Measurements from ENCODE around the gene ARHGEF28. TPM values are rescaled to one million over a fixed set of nuclear protein-coding genes. Genes with fewer than 3 reads are reported as not detected.
A peak's percentile ranks its signal among the peaks of the same experiment; 100 is the strongest.

ARHGEF28 gene
- total and polyA plus RNA-seq, 2 donors (not counting 1 experiment from before 2014, with no cell fraction given) = 2.3 to 34.3 TPM

GRCh38 chr5:73739650-73740049 lies 113.7 kb downstream of the ARHGEF28 start:
- Histone ChIP-seq H3K9me3 (ENCODE audit: control insufficient read depth, insufficient read depth, low read depth, low read length) (no peaks in the 10 kb centered on the region), H2AFZ (ENCODE audit: low read length) (no peak overlapping the region), H3K79me2 (ENCODE audit: control insufficient read depth, insufficient read depth, low read length) (no peaks in the 10 kb centered on the region), H3K9ac (ENCODE audit: insufficient read depth, low read length) (no peak overlapping the region), H4K20me1 (ENCODE audit: control insufficient read depth, extremely low read depth, insufficient read depth, low read length) (no peaks in the 10 kb centered on the region), H3K4me2 (ENCODE audit: extremely low read depth, insufficient read depth, low read length) (no peak overlapping the region), H3K4me1 (ENCODE audit: control insufficient read depth, extremely low read depth, insufficient read depth, low read length) (peaks cover 2% of the 10 kb centered on the region), H3K27me3 (ENCODE audit: control insufficient read depth, insufficient read depth, low read length) (no peaks in the 10 kb centered on the region), H3K4me3 (replicated peaks in 1 of 4; ENCODE audit: control extremely low read depth in 1 of 4, insufficient read depth in 1 of 4, low read depth in 3 of 4, low read length in 4 of 4) (no peak overlapping the region), H3K36me3 (ENCODE audit: control insufficient read depth, insufficient read depth, low read length) (no peaks in the 10 kb centered on the region), H3K27ac (ENCODE audit: insufficient read depth, low read length) (no peak overlapping the region)
- DNase-seq (ENCODE audit: low read depth in 2 of 2) = no peak
- no peak for TF ChIP-seq EZH2 (IDR thresholded peaks at IDR 0.05; ENCODE audit: low read length, missing control alignments)
- TF ChIP-seq CTCF (conservative IDR thresholded peaks at IDR 0.05 in 1 of 2, IDR thresholded peaks at IDR 0.05 in 1 of 2; ENCODE audit: low read depth in 1 of 2, low read length in 2 of 2) = no peak

GRCh38 chr5:73740274-73740790 lies 114.3 kb downstream of the ARHGEF28 start:
- Histone ChIP-seq H3K9me3 (ENCODE audit: control insufficient read depth, insufficient read depth, low read depth, low read length) (no peaks in the 10 kb centered on the region), H3K4me1 (ENCODE audit: control insufficient read depth, extremely low read depth, insufficient read depth, low read length) (peaks cover 2% of the 10 kb centered on the region), H3K79me2 (ENCODE audit: control insufficient read depth, insufficient read depth, low read length) (no peaks in the 10 kb centered on the region), H3K4me3 (replicated peaks in 1 of 4; ENCODE audit: control extremely low read depth in 1 of 4, insufficient read depth in 1 of 4, low read depth in 3 of 4, low read length in 4 of 4) (no peak overlapping the region), H3K27ac (ENCODE audit: insufficient read depth, low read length) (no peak overlapping the region), H4K20me1 (ENCODE audit: control insufficient read depth, extremely low read depth, insufficient read depth, low read length) (no peaks in the 10 kb centered on the region), H3K36me3 (ENCODE audit: control insufficient read depth, insufficient read depth, low read length) (no peaks in the 10 kb centered on the region), H3K9ac (ENCODE audit: insufficient read depth, low read length) (no peak overlapping the region), H2AFZ (ENCODE audit: low read length) (no peak overlapping the region), H3K4me2 (ENCODE audit: extremely low read depth, insufficient read depth, low read length) (no peak overlapping the region), H3K27me3 (ENCODE audit: control insufficient read depth, insufficient read depth, low read length) (no peaks in the 10 kb centered on the region)
- no peak for DNase-seq (ENCODE audit: low read depth in 2 of 2)
- TF ChIP-seq EZH2 (IDR thresholded peaks at IDR 0.05; ENCODE audit: low read length, missing control alignments) = no peak
- no peak for TF ChIP-seq CTCF (conservative IDR thresholded peaks at IDR 0.05 in 1 of 2, IDR thresholded peaks at IDR 0.05 in 1 of 2; ENCODE audit: low read depth in 1 of 2, low read length in 2 of 2)

- peaks cover 5% of the 10 kb centered on the region for H3K4me1 ChIP-seq (ENCODE audit: control insufficient read depth, extremely low read depth, insufficient read depth, low read length)
- peak overlapping the region; percentile 34 for H3K27ac ChIP-seq (ENCODE audit: insufficient read depth, low read length)
- H3K9ac ChIP-seq (ENCODE audit: insufficient read depth, low read length) = no peak overlapping the region
- H3K36me3 ChIP-seq (ENCODE audit: control insufficient read depth, insufficient read depth, low read length) = no peaks in the 10 kb centered on the region
- peak overlapping the region; percentile 59 for H3K4me2 ChIP-seq (ENCODE audit: extremely low read depth, insufficient read depth, low read length)
- TF ChIP-seq CTCF (conservative IDR thresholded peaks at IDR 0.05 in 1 of 2, IDR thresholded peaks at IDR 0.05 in 1 of 2; ENCODE audit: low read depth in 1 of 2, low read length in 2 of 2) (no peak), EZH2 (IDR thresholded peaks at IDR 0.05; ENCODE audit: low read length, missing control alignments) (no peak)
- no peak overlapping the region for H2AFZ ChIP-seq (ENCODE audit: low read length)
- no peaks in the 10 kb centered on the region for H3K27me3 ChIP-seq (ENCODE audit: control insufficient read depth, insufficient read depth, low read length)
- no peaks in the 10 kb centered on the region for H3K9me3 ChIP-seq (ENCODE audit: control insufficient read depth, insufficient read depth, low read depth, low read length)
- DNase-seq (ENCODE audit: low read depth in 2 of 2) = no peak
- H4K20me1 ChIP-seq (ENCODE audit: control insufficient read depth, extremely low read depth, insufficient read depth, low read length) = no peaks in the 10 kb centered on the region
- no peak overlapping the region for H3K4me3 ChIP-seq (replicated peaks in 1 of 4; ENCODE audit: control extremely low read depth in 1 of 4, insufficient read depth in 1 of 4, low read depth in 3 of 4, low read length in 4 of 4)
- H3K79me2 ChIP-seq (ENCODE audit: control insufficient read depth, insufficient read depth, low read length) = no peaks in the 10 kb centered on the region
These were observed 117.2 kb downstream of the ARHGEF28 start for GRCh38 chr5:73743161-73743560.

Data from fibroblast of lung (primary cell).